Suprapubic skin (tissue), 4 donors: ENCODE results near the gene APLF. TPM values are rescaled to one million over a fixed set of nuclear protein-coding genes. Genes with fewer than 3 reads are reported as not detected.
"Not testable (repeated sequence)": the region's sequence is repeated elsewhere in the genome, so short reads cannot be mapped to it uniquely, and the experiment has no call there.

Source experiments
- DNase-seq, 2 donors: peaks; one replicate each; pipeline ENCODE4 v3.0.0-alpha.2; 2019; ENCODE audit warnings: low spot score in 2 of 2
- H3K27ac ChIP-seq: fragments of 200-600 bp; sonication (generic); one replicate; pipeline ENCODE4 v1.5.1; 2019
- H3K27me3 ChIP-seq: fragments of 200-600 bp; sonication (generic); one replicate; pipeline ENCODE4 v1.5.1; 2019
- H3K36me3 ChIP-seq: fragments of 200-600 bp; sonication (generic); one replicate; pipeline ENCODE4 v1.5.1; 2019
- H3K4me1 ChIP-seq: fragments of 200-600 bp; sonication (generic); one replicate; pipeline ENCODE4 v1.5.1; 2019
- H3K4me3 ChIP-seq: fragments of 200-600 bp; sonication (generic); one replicate; pipeline ENCODE4 v1.5.1; 2019; ENCODE audit warnings: mild to moderate bottlenecking
- H3K9me3 ChIP-seq: fragments of 200-600 bp; sonication (generic); one replicate; pipeline ENCODE4 v1.5.1; 2019
- CTCF ChIP-seq, 2 donors: fragments of 200-600 bp in 1 of 2; fragments of 450-650 bp in 1 of 2; sonication (generic) in 1 of 2; IDR thresholded peaks; one replicate each; pipeline ENCODE4 v1.5.1; 2016 to 2019; ENCODE audit warnings: antibody characterized with exemption in 2 of 2, mild to moderate bottlenecking in 1 of 2, moderate library complexity in 1 of 2
- EP300 ChIP-seq: sonication (generic); formaldehyde crosslinking; IDR thresholded peaks from one replicate; pipeline ENCODE4 v1.6.1; 2017; ENCODE audit warnings: antibody characterized with exemption
- POLR2A ChIP-seq, 2 donors: fragments of 450-650 bp; IDR thresholded peaks; one replicate each; pipeline ENCODE4 v1.6.1; 2017; ENCODE audit warnings: antibody characterized with exemption in 2 of 2, mild to moderate bottlenecking in 2 of 2, moderate library complexity in 2 of 2
- POLR2AphosphoS5 ChIP-seq, 3 donors: sonication (generic); formaldehyde crosslinking; IDR thresholded peaks; one replicate each; pipeline ENCODE4 v1.6.1; 2017; ENCODE audit warnings: antibody characterized with exemption in 3 of 3
- WGBS: methylation state at CpG from one replicate; pipeline ENCODE4 v1.1.5; 2018; 5-methylcytosine and 5-hydroxymethylcytosine counted together
- total RNA-seq, 4 donors: library from RNA; depleted of rRNA; stranded (reverse); fragments of >200 nt; gene quantifications; one replicate each; pipeline ENCODE4 v1.1.0, GENCODE V29; 2016

APLF gene
- total RNA-seq, 4 donors from 2014 or later: 8.8 to 10.5 (median 9.9) TPM

GRCh38 chr2:68569604-68570003 is 102.2 kb downstream of the APLF start:
- Histone ChIP-seq H3K4me1 (no peaks in the 10 kb centered on the region), H3K9me3 (no peaks in the 10 kb centered on the region), H3K4me3 (no peak overlapping the region), H3K27me3 (no peaks in the 10 kb centered on the region), H3K27ac (no peak overlapping the region), H3K36me3 (no peaks in the 10 kb centered on the region)
- DNase-seq: no peak
- 98% methylated on average over 1 of the region's 1 CpG for WGBS
- no peak for TF ChIP-seq CTCF (IDR thresholded peaks at IDR 0.05)
- TF ChIP-seq EP300: no peak
- TF ChIP-seq POLR2AphosphoS5 (IDR thresholded peaks at IDR 0.05): no peak
- TF ChIP-seq POLR2A (IDR thresholded peaks at IDR 0.05): no peak

- not testable (repeated sequence) for H3K36me3 ChIP-seq, H3K4me1 ChIP-seq, H3K9me3 ChIP-seq, DNase-seq, H3K27ac ChIP-seq, H3K4me3 ChIP-seq, H3K27me3 ChIP-seq
- 98% methylated on average over 4 of the region's 4 CpGs for WGBS
Observed at GRCh38 chr2:68570434-68570833, 103.0 kb downstream of the APLF start.

- Histone ChIP-seq H3K9me3 (no peaks in the 10 kb centered on the region), H3K27ac (no peak overlapping the region), H3K27me3 (no peaks in the 10 kb centered on the region), H3K36me3 (peaks cover under 1% of the 10 kb centered on the region), H3K4me1 (no peaks in the 10 kb centered on the region), H3K4me3 (no peak overlapping the region)
- no peak for TF ChIP-seq POLR2A (IDR thresholded peaks at IDR 0.05)
- no peak for TF ChIP-seq EP300
- TF ChIP-seq POLR2AphosphoS5 (IDR thresholded peaks at IDR 0.05): no peak
- TF ChIP-seq CTCF (IDR thresholded peaks at IDR 0.05): no peak
- 60% methylated on average over 2 of the region's 2 CpGs for WGBS
- DNase-seq: no peak
Observed at GRCh38 chr2:68574202-68574791, 106.9 kb downstream of the APLF start.

GRCh38 chr2:68577183-68577582 is 109.8 kb downstream of the APLF start:
- no peaks in the 10 kb centered on the region for H3K27me3 ChIP-seq
- H3K4me3 ChIP-seq: no peak overlapping the region
- H3K27ac ChIP-seq: no peak overlapping the region
- TF ChIP-seq POLR2AphosphoS5 (IDR thresholded peaks at IDR 0.05) (no peak), CTCF (IDR thresholded peaks at IDR 0.05) (no peak), POLR2A (IDR thresholded peaks at IDR 0.05) (no peak), EP300 (no peak)
- peaks cover 3% of the 10 kb centered on the region for H3K36me3 ChIP-seq
- H3K4me1 ChIP-seq: no peaks in the 10 kb centered on the region
- H3K9me3 ChIP-seq: no peaks in the 10 kb centered on the region
- DNase-seq: no peak

GRCh38 chr2:68579689-68580088 is 112.3 kb downstream of the APLF start:
- H3K27ac ChIP-seq: no peak overlapping the region
- no peak overlapping the region for H3K4me3 ChIP-seq
- no peaks in the 10 kb centered on the region for H3K27me3 ChIP-seq
- 86% methylated on average over 3 of the region's 3 CpGs for WGBS
- H3K36me3 ChIP-seq: peaks cover 3% of the 10 kb centered on the region
- H3K9me3 ChIP-seq: no peaks in the 10 kb centered on the region
- TF ChIP-seq POLR2AphosphoS5 (IDR thresholded peaks at IDR 0.05): no peak
- TF ChIP-seq EP300: no peak
- TF ChIP-seq CTCF (IDR thresholded peaks at IDR 0.05): no peak
- TF ChIP-seq POLR2A (IDR thresholded peaks at IDR 0.05): no peak
- no peak for DNase-seq
- H3K4me1 ChIP-seq: no peaks in the 10 kb centered on the region

GRCh38 chr2:68588589-68588988 is 121.2 kb downstream of the APLF start:
- H3K9me3 ChIP-seq: no peaks in the 10 kb centered on the region
- no peaks in the 10 kb centered on the region for H3K27me3 ChIP-seq
- DNase-seq: no peak
- no peak overlapping the region for H3K4me3 ChIP-seq
- 64% methylated on average over 2 of the region's 2 CpGs for WGBS
- TF ChIP-seq POLR2A (IDR thresholded peaks at IDR 0.05): no peak
- no peak for TF ChIP-seq POLR2AphosphoS5 (IDR thresholded peaks at IDR 0.05)
- TF ChIP-seq CTCF (IDR thresholded peaks at IDR 0.05): no peak
- no peak for TF ChIP-seq EP300
- peaks cover 3% of the 10 kb centered on the region for H3K36me3 ChIP-seq
- H3K4me1 ChIP-seq: no peaks in the 10 kb centered on the region
- no peak overlapping the region for H3K27ac ChIP-seq
